Kidney epithelial cell (primary cell): ENCODE measurements around the gene NCKAP5. TPM values are rescaled to one million over a fixed set of nuclear protein-coding genes. Genes with fewer than 3 reads are reported as not detected.

ENCODE experiments used
- DNase-seq: peaks from one replicate; pipeline ENCODE4 v3.0.0-alpha.2; 2010; ENCODE audit warnings: low read depth
- H3K27me3 ChIP-seq: 2 replicates; pipeline ENCODE4 v1.6.0; 2011; ENCODE audit warnings: low read length; ENCODE audit not compliant: control insufficient read depth, insufficient read depth
- H3K36me3 ChIP-seq: 2 replicates; pipeline ENCODE4 v1.5.1; 2011; ENCODE audit warnings: low read length; ENCODE audit not compliant: control insufficient read depth, insufficient read depth
- H3K4me3 ChIP-seq: 2 replicates; pipeline ENCODE4 v1.5.1; 2011; ENCODE audit warnings: low read depth, mild to moderate bottlenecking, control low read depth, low read length
- total RNA-seq: library from RNA; depleted of rRNA; stranded (reverse); fragments of >200 nt; gene quantifications from 2 replicates; pipeline ENCODE4 v1.2.3, GENCODE V29; 2015
- TF ChIP-seq, protein P1 (sequence below): IDR thresholded peaks from 2 replicates; pipeline ENCODE4 v1.5.1; 2011; ENCODE audit warnings: mild to moderate bottlenecking, moderate library complexity, low read length, control low read depth, inconsistent platforms; ENCODE audit not compliant: insufficient read depth, poor library complexity, severe bottlenecking

Gene NCKAP5
- total RNA-seq, 1 donor from 2014 or later: 0.33 TPM

DNA sequence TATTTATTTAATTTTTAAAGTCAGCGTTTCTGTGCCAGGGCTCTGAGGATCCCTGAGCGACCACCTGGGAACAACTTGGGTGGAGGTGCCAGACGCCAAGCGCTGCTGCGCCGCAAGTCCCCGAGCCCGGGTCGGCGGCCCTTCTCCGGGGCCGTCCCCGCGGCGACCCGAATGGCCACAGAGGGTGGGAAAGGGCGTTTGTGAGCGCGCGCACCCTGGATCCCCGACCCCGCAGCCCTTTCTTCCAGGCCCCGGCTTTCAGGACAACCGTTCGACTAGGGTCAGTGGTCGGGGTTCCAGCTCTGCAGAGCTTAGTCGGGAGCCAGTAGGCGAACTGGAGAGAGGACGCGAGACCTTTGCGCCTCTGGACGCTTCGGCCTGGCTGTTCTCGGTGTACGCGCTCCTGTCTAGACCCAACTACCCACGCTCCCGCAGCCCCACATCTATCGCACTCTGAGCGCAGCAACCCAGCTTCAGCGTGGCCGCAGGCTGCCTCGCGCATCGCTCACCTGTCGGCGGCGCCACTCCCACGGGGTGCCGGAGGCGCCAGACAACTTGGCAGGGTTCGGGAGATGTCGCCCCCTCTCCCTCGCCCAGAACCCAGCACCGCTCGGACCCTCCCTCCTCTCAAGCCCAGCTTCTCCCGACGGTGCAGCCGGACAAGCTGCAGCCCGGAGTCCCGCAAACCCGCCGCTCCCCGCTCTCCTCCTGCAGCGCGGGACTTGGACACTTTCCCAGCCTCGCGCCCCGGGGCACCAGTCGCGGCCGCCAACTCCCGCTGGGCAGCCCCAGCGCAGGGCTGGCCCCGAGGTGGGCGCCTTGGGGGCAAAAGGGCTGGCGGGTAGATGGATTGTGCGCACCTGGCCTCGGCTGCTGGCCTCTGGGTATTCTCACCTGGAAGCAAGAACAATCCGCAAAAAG is 899.0 kb downstream of the NCKAP5 start:
- H3K36me3 ChIP-seq: no peaks in the 10 kb centered on the region
- H3K27me3 ChIP-seq: no peaks in the 10 kb centered on the region
- no peak for DNase-seq
- peak overlapping the region; percentile 91 for H3K4me3 ChIP-seq
- TF ChIP-seq, protein P1, sequence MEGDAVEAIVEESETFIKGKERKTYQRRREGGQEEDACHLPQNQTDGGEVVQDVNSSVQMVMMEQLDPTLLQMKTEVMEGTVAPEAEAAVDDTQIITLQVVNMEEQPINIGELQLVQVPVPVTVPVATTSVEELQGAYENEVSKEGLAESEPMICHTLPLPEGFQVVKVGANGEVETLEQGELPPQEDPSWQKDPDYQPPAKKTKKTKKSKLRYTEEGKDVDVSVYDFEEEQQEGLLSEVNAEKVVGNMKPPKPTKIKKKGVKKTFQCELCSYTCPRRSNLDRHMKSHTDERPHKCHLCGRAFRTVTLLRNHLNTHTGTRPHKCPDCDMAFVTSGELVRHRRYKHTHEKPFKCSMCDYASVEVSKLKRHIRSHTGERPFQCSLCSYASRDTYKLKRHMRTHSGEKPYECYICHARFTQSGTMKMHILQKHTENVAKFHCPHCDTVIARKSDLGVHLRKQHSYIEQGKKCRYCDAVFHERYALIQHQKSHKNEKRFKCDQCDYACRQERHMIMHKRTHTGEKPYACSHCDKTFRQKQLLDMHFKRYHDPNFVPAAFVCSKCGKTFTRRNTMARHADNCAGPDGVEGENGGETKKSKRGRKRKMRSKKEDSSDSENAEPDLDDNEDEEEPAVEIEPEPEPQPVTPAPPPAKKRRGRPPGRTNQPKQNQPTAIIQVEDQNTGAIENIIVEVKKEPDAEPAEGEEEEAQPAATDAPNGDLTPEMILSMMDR: peak; percentile 55

DNA sequence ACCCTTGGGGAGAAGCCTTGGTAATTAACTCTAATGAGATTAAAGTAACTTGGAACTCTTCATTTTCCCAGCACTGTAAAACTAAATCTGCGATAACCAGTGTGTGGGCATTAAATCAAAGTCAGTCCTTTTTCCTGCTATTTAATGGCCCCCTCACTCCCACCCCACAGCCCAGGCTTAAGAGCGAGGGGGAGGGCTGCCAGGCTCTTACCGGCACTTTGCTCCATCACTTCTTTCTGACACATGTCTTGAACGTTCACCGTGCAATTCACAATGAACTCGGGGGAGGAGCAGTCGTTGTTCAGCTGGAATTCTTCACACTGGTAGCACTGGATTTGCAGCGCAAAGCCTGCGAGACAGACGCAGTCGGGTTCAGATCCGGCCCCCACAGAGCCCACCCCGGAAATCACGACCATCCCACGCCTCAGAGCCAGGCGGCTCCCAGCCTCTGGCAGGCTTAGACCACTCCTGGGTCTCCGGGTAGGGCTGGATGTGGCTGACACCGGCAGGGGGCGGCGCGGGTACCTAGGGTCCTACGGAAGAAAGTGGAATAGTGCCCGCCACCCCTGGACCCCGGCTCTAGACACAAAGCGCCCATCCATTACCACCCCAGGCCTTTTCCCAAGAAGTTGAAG is 900.0 kb downstream of the NCKAP5 start:
- H3K36me3 ChIP-seq: no peaks in the 10 kb centered on the region
- no peaks in the 10 kb centered on the region for H3K27me3 ChIP-seq
- DNase-seq: no peak
- TF ChIP-seq, protein P1: peak; percentile 72
- H3K4me3 ChIP-seq: peak overlapping the region; percentile 91

DNA sequence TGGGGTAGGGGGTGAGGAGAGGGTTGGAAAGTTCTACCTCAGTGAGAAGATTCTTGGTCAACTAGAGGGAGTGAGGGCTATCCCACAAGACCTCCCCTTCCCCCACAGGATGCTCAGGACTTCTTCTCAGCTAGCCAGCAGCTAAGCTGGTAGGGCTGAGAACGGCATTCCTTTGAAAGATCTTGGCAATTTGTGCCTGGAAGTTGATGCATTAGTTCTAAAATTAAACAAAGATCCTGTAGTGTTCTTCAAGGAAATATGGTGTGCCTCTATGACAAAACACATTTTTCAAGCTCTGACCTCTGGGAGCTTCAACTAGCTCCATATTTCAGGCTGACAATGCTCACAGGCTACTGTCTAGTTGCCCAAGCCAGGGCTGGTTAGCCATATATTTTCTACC is 900.6 kb downstream of the NCKAP5 start:
- Histone ChIP-seq H3K27me3 (no peaks in the 10 kb centered on the region), H3K36me3 (no peaks in the 10 kb centered on the region), H3K4me3 (peak overlapping the region; percentile 91)
- DNase-seq: no peak
- TF ChIP-seq, protein P1: no peak

DNA sequence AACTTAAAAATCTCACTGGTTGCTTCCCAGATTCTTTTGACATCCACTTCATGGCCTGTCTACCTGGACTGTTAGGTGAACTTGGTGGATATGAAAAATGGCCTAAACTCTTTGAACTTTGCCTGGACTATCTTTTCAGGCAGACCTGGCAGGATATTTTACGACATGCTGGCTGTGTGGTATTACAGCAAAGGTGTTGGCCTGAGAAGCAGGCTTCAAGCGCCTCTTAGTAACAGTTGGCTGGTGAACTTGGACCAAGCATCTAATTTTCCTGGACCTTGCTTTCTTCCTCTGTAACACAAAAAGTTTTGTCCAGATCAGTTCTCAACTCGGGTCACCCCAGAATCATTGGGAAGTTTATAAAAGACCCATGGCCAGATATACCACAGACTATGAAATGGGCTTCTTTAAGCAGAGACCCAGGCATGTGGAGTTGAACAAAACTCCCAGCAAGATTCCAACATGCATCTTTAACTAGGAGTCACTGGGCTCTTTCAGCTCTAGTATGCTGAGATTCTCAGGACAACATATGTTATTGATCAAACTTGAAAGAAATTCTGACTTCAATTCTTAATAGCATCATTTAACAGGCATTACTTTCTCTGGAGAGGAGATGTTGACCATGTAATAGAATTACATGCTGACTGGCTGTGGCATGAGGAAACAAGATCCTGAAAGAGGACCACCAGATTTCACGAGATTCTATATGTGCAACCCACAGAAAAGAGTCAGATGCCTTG is 902.7 kb downstream of the NCKAP5 start:
- no peaks in the 10 kb centered on the region for H3K27me3 ChIP-seq
- no peaks in the 10 kb centered on the region for H3K36me3 ChIP-seq
- TF ChIP-seq, protein P1: no peak
- peak overlapping the region; percentile 8 for H3K4me3 ChIP-seq
- DNase-seq: no peak

DNA sequence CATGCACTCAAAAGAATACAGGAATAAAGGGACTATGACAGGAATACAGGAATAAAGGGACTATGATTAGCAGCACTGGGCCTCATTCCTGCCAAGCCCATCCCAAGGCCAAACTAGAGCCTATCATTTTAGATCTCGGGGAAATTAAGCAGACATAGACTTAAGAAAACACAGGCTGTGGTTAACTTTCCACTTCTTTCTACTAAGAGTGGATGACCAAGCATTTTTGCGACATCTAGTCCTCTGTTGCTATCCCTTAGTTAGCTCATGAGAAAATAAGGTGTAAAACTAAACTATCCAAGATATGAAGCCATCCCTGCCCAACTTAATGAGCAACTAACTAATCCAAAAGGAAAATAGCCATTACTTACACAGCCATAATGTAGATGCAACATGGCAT is 904.2 kb downstream of the NCKAP5 start:
- no peak for DNase-seq
- H3K27me3 ChIP-seq: no peaks in the 10 kb centered on the region
- peaks cover 2% of the 10 kb centered on the region for H3K36me3 ChIP-seq
- H3K4me3 ChIP-seq: no peak overlapping the region
- TF ChIP-seq, protein P1: no peak
